Measurements from ENCODE around the gene ZNF76. TPM values are rescaled to one million over a fixed set of nuclear protein-coding genes. Genes with fewer than 3 reads are reported as not detected.

ZNF76 gene
- total and polyA plus RNA-seq, 9 of the 15 experiments (the other 6 are each of a cell fraction or from before 2014, with no cell fraction given): 1.2 to 17.8 (median 10.7) TPM

GRCh38 chr6:35341557-35341956, 82.0 kb downstream of the ZNF76 start:
- in situ Hi-C loops (cut with MboI) (loop anchor here (5.0 kb wide), 1 partner anchor 126 kb away; the partner anchor contains the start of gene RPL10A), intact Hi-C loops (cut with micrococcal nuclease) (no loop called here)
- H3K27ac ChIP-seq (ENCODE audit: extremely low read depth, low read depth, low read length): no peak overlapping the region
- peaks cover 5% of the 10 kb centered on the region for H3K9me1 ChIP-seq (ENCODE audit: control insufficient read depth, insufficient read depth, low read length)
- H3K36me3 ChIP-seq (ENCODE audit: control insufficient read depth, insufficient read depth, low read length): peaks cover 3% of the 10 kb centered on the region; the same call in 1 of the 3 replicates
- CTCF ChIA-PET (ENCODE audit: low intra/inter-chr PET ratio): interaction anchor here (0.6 to 2.7 kb wide), 5 partner anchors 43 to 154 kb away, joined by 3 to 26 read pairs (median 16); partner anchors contain the start of gene RPL10A
- no peak overlapping the region for H3K4me2 ChIP-seq (ENCODE audit: insufficient read depth, low read length)
- peak; percentile 57 to 73 (median 68) for DNase-seq (ENCODE audit: extremely low read depth in 1 of 4, low spot score in 3 of 4)
- no TSS peak for BruUV-seq (replicated peaks)
- H3K9ac ChIP-seq (ENCODE audit: insufficient read depth in 1 of 2, low read depth in 2 of 2, low read length in 2 of 2): no peak overlapping the region
- peaks cover 25 to 26% of the 10 kb centered on the region in 2 experiments; a peak in 4 of 5 replicates for H3K4me1 ChIP-seq (replicated peaks in 1 of 2; ENCODE audit: control insufficient read depth in 2 of 2, insufficient read depth in 2 of 2, low read length in 2 of 2)
- no peak overlapping the region for H3K4me3 ChIP-seq
- ATAC-seq: peak; percentile 62
- no peaks in the 10 kb centered on the region for H3K9me3 ChIP-seq (replicated peaks; ENCODE audit: control insufficient read depth, insufficient read depth, low read depth, low read length)
- POLR2A ChIA-PET: interaction anchor here (0.8 to 3.5 kb wide), 9 partner anchors 12 to 248 kb away, joined by 3 to 29 read pairs (median 4); no protein-coding TSS in a partner anchor
- 14% methylated on average over 13 of the region's 13 CpGs for WGBS (ENCODE audit: insufficient coverage, low coverage, missing lambda C conversion rate)
- H4K20me1 ChIP-seq (replicated peaks; ENCODE audit: control insufficient read depth, insufficient read depth, low read length): peaks cover 38% of the 10 kb centered on the region
- FAIRE-seq: peak; percentile 29
- peaks cover 36% of the 10 kb centered on the region for H3K79me2 ChIP-seq (ENCODE audit: control insufficient read depth, insufficient read depth, low read length)
- no peak overlapping the region; the same call in 1 of the 2 replicates for H2AFZ ChIP-seq (ENCODE audit: low read depth, low read length)
- H3K27me3 ChIP-seq (ENCODE audit: control insufficient read depth in 2 of 2, insufficient read depth in 2 of 2, low read length in 2 of 2): peaks cover 0 to 6% of the 10 kb centered on the region in 2 experiments; a peak in 2 of 5 replicates
- TF ChIP-seq MEIS2 (IDR thresholded peaks at IDR 0.05; ENCODE audit: partially characterized antibody) (peak; percentile 49), ATF3 (IDR thresholded peaks at IDR 0.05) (peak; percentile 33; the same call in 1 of the 2 replicates), ATF3 (CRISPR knock-in tag; conservative IDR thresholded peaks at IDR 0.05) (no peak), SUPT5H (IDR thresholded peaks at IDR 0.05) (no peak), ETS2 (tag; IDR thresholded peaks at IDR 0.05; ENCODE audit: borderline replicate concordance, poor library complexity, severe bottlenecking) (no peak), DACH1 (IDR thresholded peaks at IDR 0.05; ENCODE audit: partially characterized antibody) (peak; percentile 66), POLR3A (IDR thresholded peaks at IDR 0.05; ENCODE audit: borderline replicate concordance, extremely low read depth, insufficient read depth, insufficient read length) (no peak), ZNF384 (IDR thresholded peaks at IDR 0.05; ENCODE audit: low read depth, low read length) (peak; percentile 92), CXXC5 (CRISPR knock-in tag; IDR thresholded peaks at IDR 0.05) (0 out of 2 replicates have a peak, but pooled peaks have one; percentile 21), PHF21A (IDR thresholded peaks at IDR 0.05; ENCODE audit: borderline replicate concordance, low read depth) (no peak), NONO (IDR thresholded peaks at IDR 0.05; ENCODE audit: low read depth in 2 of 2, low read length in 1 of 2) (no peak), CEBPB (tag; IDR thresholded peaks at IDR 0.05) (peak; percentile 99), U2AF1 (optimal IDR thresholded peaks at IDR 0.05; ENCODE audit: low read depth, low read length) (no peak), TRIM24 (IDR thresholded peaks at IDR 0.05) (peak in 1 of 2 experiments; percentile 37; a peak in 1 of 4 replicates), CEBPG (CRISPR knock-in tag; IDR thresholded peaks at IDR 0.05) (peak; percentile 90), CEBPG (tag; conservative IDR thresholded peaks at IDR 0.05 in 1 of 2, IDR thresholded peaks at IDR 0.05 in 1 of 2) (peak; percentile 91 to 98), ZNF175 (CRISPR knock-in tag; IDR thresholded peaks at IDR 0.05; ENCODE audit: low read depth) (no peak)
- TF ChIP-seq, protein P1, sequence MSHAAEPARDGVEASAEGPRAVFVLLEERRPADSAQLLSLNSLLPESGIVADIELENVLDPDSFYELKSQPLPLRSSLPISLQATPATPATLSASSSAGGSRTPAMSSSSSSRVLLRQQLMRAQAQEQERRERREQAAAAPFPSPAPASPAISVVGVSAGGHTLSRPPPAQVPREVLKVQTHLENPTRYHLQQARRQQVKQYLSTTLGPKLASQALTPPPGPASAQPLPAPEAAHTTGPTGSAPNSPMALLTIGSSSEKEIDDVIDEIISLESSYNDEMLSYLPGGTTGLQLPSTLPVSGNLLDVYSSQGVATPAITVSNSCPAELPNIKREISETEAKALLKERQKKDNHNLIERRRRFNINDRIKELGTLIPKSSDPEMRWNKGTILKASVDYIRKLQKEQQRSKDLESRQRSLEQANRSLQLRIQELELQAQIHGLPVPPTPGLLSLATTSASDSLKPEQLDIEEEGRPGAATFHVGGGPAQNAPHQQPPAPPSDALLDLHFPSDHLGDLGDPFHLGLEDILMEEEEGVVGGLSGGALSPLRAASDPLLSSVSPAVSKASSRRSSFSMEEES (CRISPR knock-in tag; IDR thresholded peaks at IDR 0.05): no peak
- TF ChIP-seq, protein P2, sequence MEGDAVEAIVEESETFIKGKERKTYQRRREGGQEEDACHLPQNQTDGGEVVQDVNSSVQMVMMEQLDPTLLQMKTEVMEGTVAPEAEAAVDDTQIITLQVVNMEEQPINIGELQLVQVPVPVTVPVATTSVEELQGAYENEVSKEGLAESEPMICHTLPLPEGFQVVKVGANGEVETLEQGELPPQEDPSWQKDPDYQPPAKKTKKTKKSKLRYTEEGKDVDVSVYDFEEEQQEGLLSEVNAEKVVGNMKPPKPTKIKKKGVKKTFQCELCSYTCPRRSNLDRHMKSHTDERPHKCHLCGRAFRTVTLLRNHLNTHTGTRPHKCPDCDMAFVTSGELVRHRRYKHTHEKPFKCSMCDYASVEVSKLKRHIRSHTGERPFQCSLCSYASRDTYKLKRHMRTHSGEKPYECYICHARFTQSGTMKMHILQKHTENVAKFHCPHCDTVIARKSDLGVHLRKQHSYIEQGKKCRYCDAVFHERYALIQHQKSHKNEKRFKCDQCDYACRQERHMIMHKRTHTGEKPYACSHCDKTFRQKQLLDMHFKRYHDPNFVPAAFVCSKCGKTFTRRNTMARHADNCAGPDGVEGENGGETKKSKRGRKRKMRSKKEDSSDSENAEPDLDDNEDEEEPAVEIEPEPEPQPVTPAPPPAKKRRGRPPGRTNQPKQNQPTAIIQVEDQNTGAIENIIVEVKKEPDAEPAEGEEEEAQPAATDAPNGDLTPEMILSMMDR (IDR thresholded peaks at IDR 0.05 in 2 of 3, conservative IDR thresholded peaks at IDR 0.05 in 1 of 3; ENCODE audit: insufficient read depth in 2 of 3, low read depth in 1 of 3, low read length in 3 of 3): 0 out of 6 replicates have a peak, but pooled peaks of 1 of the 3 experiments have one; percentile 5

All from K562 (cell line).